Cerebellar nuclear complex (tissue), 1 donor: ENCODE results near the gene SLC26A9.
"Not testable (repeated sequence)": the region's sequence is repeated elsewhere in the genome, so short reads cannot be mapped to it uniquely, and the experiment has no call there.

Experiments used
- DNase-seq, 2 experiments: peaks; one replicate each; lab custom pipeline; 2025; lab: John Stamatoyannopoulos, UW

The SLC26A9 gene

GRCh38 chr1:205924460-205924790, 18.8 kb downstream of the SLC26A9 start:
- DNase-seq: no peak

DNA sequence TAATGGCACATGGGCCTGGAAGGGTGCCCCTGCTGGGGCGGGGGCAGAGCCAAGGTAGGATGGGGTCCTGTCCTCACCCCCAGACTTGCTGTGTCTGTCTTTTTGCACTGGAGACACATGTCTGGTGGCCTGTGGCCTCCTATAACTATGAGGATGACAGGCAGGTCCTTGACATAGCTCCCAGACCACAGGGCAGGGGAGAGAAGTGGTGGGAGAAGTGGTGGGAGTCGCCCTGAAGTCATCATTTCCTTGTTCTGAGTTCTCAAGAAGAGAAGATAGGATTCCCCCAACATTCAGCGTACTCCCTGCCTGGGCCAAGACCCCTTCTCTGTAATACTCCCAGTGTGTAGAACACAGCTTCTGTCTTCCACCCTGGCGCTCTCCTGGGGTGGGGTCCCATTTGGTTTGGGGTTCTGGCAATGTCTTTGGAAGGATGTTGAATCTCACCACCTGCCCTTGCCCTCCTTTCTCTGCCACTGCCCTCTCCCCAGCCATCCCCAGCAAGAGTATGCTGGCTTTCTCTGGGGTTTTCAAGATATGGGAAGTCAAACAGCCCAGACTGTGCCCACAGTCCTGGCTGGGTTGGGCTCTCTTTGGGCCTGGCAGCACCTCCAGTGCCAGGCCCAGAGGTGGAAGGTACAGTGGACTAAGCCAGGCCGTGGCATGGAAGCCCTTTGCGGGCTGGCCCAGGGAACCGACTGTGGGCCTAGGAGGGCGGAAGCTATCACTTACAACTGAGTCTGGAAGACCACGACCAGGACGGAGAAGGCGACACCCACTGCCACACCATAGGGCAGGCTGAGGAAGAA, 19.4 kb downstream of the SLC26A9 start:
- no peak for DNase-seq

GRCh38 chr1:205922806-205923205, 20.4 kb downstream of the SLC26A9 start:
- DNase-seq: no peak

DNA sequence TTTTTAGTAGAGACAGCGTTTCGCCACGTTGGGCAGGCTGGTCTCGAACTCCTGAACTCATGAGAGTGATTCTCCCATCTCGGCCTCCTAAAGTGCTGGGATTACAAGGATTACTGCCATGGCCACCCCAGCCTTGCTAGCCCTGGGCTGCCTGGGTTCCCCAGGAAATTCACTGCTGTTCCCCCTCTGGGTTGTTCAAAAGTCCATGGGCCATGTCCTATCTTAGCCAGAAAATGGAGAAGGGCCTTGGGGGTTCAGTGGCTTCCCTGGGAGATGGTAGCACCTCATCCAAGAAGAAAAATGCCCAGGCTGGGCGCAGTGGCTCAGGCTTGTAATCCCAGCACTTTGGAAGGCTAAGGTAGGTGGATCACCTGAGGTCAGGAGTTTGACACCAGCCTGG, 20.9 kb downstream of the SLC26A9 start:
- DNase-seq: no peak

- no peak for DNase-seq
These were observed 21.7 kb downstream of the SLC26A9 start for GRCh38 chr1:205921570-205921909.

- no peak for DNase-seq
These were observed 22.2 kb downstream of the SLC26A9 start for GRCh38 chr1:205920861-205921569.

GRCh38 chr1:205920159-205920558, 23.1 kb downstream of the SLC26A9 start:
- DNase-seq: no peak

GRCh38 chr1:205918955-205919746, 24.1 kb downstream of the SLC26A9 start:
- DNase-seq: no peak

GRCh38 chr1:205917466-205918238, 25.6 kb downstream of the SLC26A9 start:
- DNase-seq: no peak

DNA sequence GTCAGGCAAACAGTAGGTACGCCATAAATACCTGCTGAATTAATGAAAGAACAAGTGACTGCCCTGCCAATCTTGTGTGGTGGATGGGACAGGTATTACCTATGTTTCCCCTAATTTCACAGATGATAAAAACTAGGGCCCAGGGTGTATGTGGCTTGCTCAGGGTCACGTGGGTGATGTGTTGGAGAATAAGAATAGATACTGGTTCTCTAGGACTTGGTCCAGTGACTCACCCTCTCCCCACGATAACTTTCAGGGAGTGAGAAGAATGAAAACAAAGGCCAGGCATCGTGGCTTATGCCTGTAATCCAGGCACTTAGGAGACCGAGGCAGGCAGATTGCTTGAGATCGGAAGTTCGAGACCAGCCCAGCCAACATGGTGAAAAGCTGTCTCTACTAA, 26.7 kb downstream of the SLC26A9 start:
- DNase-seq: no peak

DNA sequence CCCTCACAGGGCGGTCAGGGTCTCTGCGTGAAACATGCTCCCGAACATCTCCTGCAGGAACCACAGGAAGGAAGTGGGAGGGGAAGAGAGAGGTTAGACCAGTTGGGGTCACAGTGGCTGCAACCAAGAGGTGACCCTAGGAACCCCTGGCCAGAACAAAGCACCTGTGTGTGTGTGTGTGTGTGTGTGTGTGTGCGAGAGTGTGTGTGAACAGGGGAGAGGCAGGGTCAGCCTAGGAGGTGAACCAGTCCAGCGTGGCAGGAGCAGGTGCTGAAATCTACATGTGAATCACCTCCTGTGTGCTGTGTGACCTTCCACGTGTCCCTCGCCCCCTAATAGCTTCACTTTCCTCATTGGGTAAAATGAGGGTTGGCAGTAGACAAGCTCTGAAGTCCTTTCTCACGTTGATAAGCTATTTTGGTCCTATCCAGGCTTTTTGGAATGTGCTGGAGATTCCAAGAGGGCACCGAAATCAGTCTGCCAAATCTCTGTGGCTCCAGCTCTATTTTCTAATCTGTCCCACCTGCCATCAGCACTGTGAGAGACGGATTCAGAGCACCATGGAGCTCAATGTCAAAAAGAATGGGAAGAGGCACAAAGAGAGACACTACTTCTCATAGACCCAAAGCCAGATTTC, 27.8 kb downstream of the SLC26A9 start:
- DNase-seq: no peak

GRCh38 chr1:205914730-205915129, 28.5 kb downstream of the SLC26A9 start:
- no peak for DNase-seq

GRCh38 chr1:205914155-205914507, 29.1 kb downstream of the SLC26A9 start:
- no peak for DNase-seq

DNA sequence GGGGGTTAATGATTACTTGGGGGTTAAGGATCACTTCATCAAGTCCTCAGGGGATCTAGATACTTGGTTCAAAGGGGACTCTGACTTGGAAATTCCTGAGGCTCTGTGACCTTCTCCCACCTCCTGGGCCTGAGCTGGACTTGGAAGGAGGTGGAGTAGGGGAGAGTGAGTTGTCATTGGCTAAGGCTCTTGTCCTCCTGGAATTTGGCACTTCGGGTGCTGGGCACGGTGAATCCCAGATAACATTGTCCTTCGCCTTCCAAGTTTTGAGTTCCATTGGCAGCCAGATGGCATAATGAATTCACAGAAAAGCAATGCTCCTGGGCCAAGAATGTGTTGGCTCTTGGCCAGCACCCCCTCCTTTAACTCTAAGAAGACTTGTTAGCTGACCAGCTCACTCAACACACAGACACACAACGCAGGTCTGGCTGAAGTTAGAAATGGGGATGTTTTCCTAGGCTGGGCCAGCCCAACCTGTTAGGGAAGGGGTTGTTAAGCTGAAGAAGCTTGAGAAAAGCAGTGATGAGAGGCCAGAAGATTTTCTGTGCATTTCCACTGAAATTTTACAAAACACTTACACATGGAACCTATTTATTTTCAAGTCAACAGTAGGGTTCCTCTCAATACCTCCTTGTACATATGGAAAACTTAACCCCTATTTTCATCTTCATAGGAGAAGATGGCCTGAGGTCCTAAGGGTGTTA, 29.7 kb downstream of the SLC26A9 start:
- DNase-seq: no peak

- no peak for DNase-seq
These were observed 35.5 kb downstream of the SLC26A9 start for GRCh38 chr1:205907794-205908193.

DNA sequence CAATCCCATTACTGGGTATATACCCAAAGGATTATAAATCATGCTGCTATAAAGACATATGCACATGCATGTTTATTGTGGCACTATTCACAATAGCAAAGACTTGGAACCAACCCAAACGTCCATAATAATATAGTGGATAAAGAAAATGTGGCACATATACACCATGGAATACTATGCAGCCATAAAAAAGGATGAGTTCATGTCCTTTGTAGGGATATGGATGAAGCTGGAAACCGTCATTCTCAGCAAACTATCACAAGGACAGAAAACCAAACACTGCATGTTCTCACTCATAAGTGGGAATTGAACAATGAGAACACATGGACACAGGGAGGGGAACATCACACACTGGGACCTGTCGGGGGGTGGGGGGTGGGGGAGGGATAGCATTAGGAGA, 38.2 kb downstream of the SLC26A9 start:
- not testable (repeated sequence) for DNase-seq

- DNase-seq: no peak
These were observed 46.9 kb downstream of the SLC26A9 start for GRCh38 chr1:205896351-205896750.

GRCh38 chr1:205894119-205894518, 49.1 kb downstream of the SLC26A9 start:
- DNase-seq: not testable (repeated sequence)

DNA sequence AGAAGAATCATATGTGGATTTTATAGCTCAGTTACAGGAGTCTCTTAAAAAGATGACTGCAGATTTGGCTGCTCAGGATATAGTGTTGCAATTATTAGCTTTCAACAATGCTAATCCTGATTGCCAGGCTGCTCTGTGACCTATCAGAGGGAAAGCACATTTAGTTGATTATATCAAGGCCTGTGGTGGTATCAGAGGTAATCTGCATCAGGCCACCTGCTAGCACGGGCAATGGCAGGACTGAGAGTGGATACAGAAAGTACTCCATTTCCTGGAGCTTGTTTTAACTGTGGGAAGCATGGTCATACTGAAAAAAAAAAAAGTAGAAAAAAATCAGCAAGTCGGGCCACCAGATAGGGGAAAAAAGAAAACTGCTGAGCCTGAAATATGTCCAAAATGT, 51.1 kb downstream of the SLC26A9 start:
- not testable (repeated sequence) for DNase-seq

- not testable (repeated sequence) for DNase-seq
These were observed 51.8 kb downstream of the SLC26A9 start for GRCh38 chr1:205891481-205891880.

GRCh38 chr1:205890631-205891030, 52.6 kb downstream of the SLC26A9 start:
- not testable (repeated sequence) for DNase-seq
